Fibroblast of villous mesenchyme (primary cell): ENCODE data around the gene EDNRA. TPM values are rescaled to one million over a fixed set of nuclear protein-coding genes. Genes with fewer than 3 reads are reported as not detected.

Source experiments
- DNase-seq: peaks from one replicate; pipeline ENCODE4 v3.0.0-alpha.2; 2010; ENCODE audit warnings: low read depth
- H3K4me3 ChIP-seq: 2 replicates; pipeline ENCODE4 v1.5.1; 2011; ENCODE audit warnings: low read depth, mild to moderate bottlenecking, low read length
- total RNA-seq: library from RNA; depleted of rRNA; stranded (reverse); fragments of >200 nt; gene quantifications from 2 replicates; pipeline ENCODE4 v1.2.3, GENCODE V29; 2012
- TF ChIP-seq, protein P1 (sequence below): IDR thresholded peaks from 2 replicates; pipeline ENCODE4 v1.5.1; 2012; ENCODE audit warnings: low read depth, mild to moderate bottlenecking, low read length; ENCODE audit not compliant: insufficient read depth

Gene EDNRA
- total RNA-seq, 1 donor, result 0.86 TPM

GRCh38 chr4:147463065-147463464 lies 17.8 kb upstream of the EDNRA start:
- TF ChIP-seq, protein P1, sequence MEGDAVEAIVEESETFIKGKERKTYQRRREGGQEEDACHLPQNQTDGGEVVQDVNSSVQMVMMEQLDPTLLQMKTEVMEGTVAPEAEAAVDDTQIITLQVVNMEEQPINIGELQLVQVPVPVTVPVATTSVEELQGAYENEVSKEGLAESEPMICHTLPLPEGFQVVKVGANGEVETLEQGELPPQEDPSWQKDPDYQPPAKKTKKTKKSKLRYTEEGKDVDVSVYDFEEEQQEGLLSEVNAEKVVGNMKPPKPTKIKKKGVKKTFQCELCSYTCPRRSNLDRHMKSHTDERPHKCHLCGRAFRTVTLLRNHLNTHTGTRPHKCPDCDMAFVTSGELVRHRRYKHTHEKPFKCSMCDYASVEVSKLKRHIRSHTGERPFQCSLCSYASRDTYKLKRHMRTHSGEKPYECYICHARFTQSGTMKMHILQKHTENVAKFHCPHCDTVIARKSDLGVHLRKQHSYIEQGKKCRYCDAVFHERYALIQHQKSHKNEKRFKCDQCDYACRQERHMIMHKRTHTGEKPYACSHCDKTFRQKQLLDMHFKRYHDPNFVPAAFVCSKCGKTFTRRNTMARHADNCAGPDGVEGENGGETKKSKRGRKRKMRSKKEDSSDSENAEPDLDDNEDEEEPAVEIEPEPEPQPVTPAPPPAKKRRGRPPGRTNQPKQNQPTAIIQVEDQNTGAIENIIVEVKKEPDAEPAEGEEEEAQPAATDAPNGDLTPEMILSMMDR, result no peak
- DNase-seq, result peak; percentile 9
- H3K4me3 ChIP-seq, result no peak overlapping the region

GRCh38 chr4:147465461-147465860 lies 15.4 kb upstream of the EDNRA start:
- no peak for DNase-seq
- TF ChIP-seq, protein P1, result no peak
- H3K4me3 ChIP-seq, result no peak overlapping the region

- TF ChIP-seq, protein P1, result no peak
- no peak overlapping the region for H3K4me3 ChIP-seq
- no peak for DNase-seq
Measured at GRCh38 chr4:147477439-147477838, 3.5 kb upstream of the EDNRA start.

DNA sequence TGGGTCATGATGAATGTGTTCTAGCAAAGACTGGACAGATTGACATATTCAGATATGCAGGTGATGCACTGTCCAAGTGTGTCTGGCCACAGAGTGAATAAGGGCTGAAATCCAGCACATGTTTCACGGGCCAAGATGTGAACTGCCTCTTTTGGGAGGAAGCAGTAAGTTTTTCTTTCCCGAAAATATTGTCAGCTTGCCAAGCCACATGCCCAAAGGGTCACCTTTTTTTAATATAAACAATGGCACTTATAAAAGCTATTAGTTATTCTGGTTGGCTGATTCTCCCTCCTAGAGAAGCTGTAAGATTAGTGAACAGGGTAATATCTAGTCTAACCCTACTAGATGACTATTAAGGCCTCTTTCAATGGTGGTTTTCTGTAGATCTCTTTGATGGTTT lies 1.5 kb upstream of the EDNRA start:
- no peak overlapping the region for H3K4me3 ChIP-seq
- DNase-seq, result no peak
- TF ChIP-seq, protein P1, result no peak

GRCh38 chr4:147479786-147480185 lies 1.1 kb upstream of the EDNRA start:
- TF ChIP-seq, protein P1, result no peak
- peak; percentile 28 for DNase-seq

GRCh38 chr4:147480502-147480890 lies 401 bp upstream of the EDNRA start:
- TF ChIP-seq, protein P1, result no peak
- no peak for DNase-seq
- peak overlapping the region; percentile 59 for H3K4me3 ChIP-seq

More at GRCh38 chr4:147479786-147480185, 1.1 kb upstream of the EDNRA start:
- no peak overlapping the region for H3K4me3 ChIP-seq

- TF ChIP-seq, protein P1, result no peak
- peak overlapping the region; percentile 59 for H3K4me3 ChIP-seq
- no peak for DNase-seq
Measured at GRCh38 chr4:147481577-147482109, 746 bp downstream of the EDNRA start.
